SHP77 treated with DMSO at 0.1 percent for 48 hours (cell line): Measurements from ENCODE around the gene PLIN5.

Source experiments
- DNase-seq: peaks from one replicate; lab custom pipeline; 2025; lab: John Stamatoyannopoulos, UW

PLIN5 gene

GRCh38 chr19:4522291-4523002, 12.6 kb downstream of the PLIN5 start:
- no peak for DNase-seq

DNA sequence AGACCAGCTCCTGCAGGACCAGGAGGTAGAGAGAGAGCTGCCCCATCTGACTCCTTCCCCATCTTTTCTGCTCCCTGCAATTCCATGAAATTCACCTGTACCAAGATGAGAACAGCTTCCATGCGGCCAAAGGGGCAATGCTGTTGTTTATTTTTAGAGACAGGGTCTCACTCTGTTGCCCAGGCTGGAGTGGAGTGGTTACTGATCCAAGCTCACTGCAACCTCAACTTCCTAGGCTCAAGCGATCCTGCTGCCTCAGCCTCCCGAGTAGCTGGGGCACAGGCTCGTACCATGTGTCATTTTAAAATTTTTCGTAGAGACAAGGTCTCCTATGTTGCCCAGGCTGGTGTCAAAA, 13.2 kb downstream of the PLIN5 start:
- no peak for DNase-seq

DNA sequence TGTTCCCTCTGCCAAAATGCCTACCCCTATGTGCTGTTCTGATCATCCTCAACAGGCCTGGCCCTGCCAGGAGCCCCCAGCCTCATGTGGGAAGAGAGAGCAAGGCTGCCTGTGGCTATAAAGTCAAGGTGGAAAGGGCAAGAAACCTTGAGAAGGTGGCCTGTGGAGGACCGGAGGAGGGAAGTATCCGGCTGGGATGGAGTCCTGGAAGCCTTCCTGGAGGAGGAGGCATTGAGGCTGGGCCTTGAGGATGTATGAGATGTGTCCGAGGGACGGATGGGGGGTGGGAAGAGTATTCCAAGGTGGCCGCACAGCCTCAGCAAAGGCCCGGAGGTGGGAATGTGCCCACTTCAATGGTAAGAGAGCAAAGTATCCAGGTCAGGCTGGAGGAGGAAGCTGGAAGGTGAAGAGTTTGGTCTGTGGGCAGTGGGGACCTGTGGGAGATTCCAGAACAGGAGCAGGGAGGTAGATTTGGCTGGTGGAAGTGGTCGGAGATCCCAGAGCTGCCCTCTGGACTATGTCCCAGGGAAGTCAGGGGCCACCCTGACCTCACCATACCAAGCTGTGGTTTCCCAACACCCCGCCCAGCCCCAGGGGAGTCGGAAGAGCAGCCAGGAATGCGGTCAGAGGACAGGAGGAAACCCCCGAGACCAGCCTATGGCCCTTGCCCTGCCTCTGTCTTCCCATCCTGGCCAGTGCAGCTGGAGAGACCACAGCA, 13.7 kb downstream of the PLIN5 start:
- no peak for DNase-seq

DNA sequence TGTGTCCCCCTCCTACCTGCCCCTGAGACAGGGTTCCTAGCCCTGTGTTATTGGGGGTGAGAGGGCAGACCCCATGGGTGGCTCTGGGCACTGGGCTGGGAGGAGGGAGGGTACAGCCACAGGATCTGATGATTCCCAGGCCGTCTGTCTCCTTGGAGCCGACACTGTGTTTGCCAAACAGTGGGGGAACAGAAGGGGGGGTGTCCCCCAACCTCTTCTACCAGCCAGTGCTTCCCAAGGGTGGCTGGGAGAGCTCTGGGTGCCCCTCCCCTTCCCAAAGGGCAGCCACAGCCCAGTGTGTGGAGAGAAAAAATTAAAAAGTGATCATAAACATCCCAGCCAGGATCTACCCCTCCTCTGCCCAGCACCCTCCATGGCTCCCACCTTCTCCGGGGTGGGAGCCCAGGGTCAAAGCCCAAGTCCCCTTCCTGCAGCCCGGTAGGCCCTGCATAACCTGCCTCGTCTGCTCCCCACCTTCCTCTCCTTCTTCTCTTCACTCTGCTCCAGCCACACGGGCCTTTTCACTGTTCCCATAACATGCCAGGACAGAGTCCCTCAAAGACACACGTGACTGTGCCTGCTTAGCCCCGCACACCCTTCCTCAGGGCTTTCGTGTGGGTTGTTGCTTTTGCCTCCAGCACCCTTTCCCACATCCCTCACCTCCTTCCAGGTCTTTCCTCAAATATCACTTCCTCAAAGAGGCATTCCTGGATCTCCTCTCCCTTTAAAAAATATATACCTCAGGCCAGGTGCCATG, 15.3 kb downstream of the PLIN5 start:
- no peak for DNase-seq

- DNase-seq = no peak
Observed at GRCh38 chr19:4519172-4519496, 15.9 kb downstream of the PLIN5 start.

- DNase-seq = no peak
Observed at GRCh38 chr19:4518345-4519171, 16.5 kb downstream of the PLIN5 start, which contains the start of gene PLIN4. PLIN4 (minus strand) TSS chr19:4518486; CDS start chr19:4518272, 214 bp downstream.

GRCh38 chr19:4517451-4518057, 17.5 kb downstream of the PLIN5 start:
- DNase-seq = no peak

GRCh38 chr19:4516939-4517300, 18.1 kb downstream of the PLIN5 start:
- DNase-seq = no peak

GRCh38 chr19:4516199-4516938, 18.7 kb downstream of the PLIN5 start:
- no peak for DNase-seq

- DNase-seq = no peak
Observed at GRCh38 chr19:4515732-4516131, 19.3 kb downstream of the PLIN5 start.

DNA sequence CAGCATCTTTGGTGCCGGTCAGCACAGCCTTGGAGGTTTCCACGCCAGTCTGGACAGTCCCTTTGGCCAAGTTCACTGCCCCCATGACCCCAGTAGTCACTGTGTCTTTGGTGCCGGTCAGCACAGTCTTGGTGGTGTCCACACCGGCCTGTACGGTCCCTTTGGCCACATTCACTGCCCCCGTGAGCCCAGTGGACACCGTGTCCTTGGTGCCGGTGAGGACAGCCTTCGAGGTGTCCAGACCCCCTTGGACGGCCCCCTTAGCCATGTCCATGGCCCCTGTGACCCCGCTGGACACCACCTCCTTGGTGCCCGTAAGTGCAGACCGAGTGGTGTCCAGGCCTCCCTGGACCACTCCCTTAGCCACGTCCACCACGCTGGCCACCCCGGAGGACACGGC, 21.8 kb downstream of the PLIN5 start:
- no peak for DNase-seq

- no peak for DNase-seq
Observed at GRCh38 chr19:4512070-4512469, 23.0 kb downstream of the PLIN5 start.

- no peak for DNase-seq
Observed at GRCh38 chr19:4511300-4512054, 23.5 kb downstream of the PLIN5 start.

- DNase-seq = no peak
Observed at GRCh38 chr19:4510435-4511255, 24.4 kb downstream of the PLIN5 start.

DNA sequence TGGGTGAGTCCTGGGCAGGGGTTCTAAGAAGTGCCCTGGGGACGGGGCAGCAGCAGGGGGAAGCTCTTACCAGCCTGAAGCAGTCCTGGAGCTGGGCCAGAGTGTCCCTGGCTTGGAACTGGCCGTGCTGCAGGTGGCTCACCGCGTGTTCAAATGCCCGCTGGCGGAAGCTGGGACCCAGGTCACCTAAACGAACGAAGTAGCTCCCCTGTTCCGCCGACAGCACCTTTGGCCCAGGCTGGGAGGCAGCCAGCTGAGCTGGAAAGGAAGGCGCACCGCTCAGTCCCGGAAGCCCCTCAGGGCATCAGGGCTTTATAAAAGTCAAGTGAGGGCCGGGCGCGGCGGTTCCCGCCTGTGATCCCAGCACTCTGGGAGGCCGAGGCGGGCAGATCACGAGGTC, 26.3 kb downstream of the PLIN5 start:
- no peak for DNase-seq

- DNase-seq = no peak
Observed at GRCh38 chr19:4507804-4508203, 27.2 kb downstream of the PLIN5 start.

DNA sequence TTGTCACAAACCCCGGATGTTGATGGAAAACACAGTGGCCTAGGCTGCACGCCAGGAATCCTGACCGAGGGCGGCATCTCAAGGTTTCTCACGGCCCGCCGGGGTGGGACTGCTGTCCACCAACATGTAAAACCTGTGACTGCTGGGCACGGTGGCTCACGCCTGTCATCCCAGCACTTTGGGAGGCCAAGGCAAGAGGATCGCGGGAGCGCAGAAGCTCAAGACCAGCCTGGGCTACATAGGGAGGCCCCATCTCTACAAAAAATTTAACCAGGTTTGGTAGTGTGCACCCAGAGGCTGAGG, 27.9 kb downstream of the PLIN5 start:
- no peak for DNase-seq

DNA sequence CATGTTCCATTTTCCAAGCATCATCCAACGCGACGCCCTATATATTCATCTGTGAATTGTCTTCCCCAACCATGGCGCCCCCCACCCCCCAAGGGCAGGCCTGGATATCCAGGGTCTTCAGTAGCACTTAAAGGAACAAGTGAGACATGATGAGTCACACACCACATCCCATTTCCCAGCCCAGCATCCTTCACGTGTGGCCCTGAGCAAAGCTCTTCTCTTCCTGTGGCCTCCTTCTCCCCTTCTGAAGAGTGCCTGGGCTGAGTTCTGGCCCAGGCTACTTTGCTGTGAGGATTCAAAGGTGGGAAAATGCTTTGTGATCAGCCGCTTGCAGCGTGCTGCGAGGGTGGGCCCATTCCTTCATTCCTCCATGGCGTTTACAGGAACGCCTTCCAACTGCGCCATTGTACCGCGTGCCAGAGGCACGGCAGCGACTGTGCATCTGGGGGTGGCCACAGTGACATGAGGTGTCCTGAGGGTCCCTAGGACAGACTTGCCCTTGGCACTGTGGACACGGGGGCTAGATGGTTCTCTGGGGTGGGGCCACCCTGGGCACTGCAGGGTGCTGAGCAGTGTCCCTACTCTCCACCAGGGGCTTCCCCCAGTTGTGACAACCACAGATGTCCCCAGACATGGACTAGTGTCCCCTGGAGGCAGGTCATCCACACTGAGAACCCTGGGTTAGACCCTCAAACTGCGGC, 28.4 kb downstream of the PLIN5 start:
- DNase-seq = no peak
